H1 (cell line): ENCODE measurements around the gene ARMC12. TPM values are rescaled to one million over a fixed set of nuclear protein-coding genes. Genes with fewer than 3 reads are reported as not detected.

Experiments
- ATF2 ChIP-seq: IDR thresholded peaks from 2 replicates; pipeline ENCODE4 v1.6.1; 2012; ENCODE audit warnings: low read length, inconsistent platforms
- CHD2 ChIP-seq: IDR thresholded peaks from 2 replicates; pipeline ENCODE4 v1.6.1; 2012; ENCODE audit warnings: low read length, improper control_type of control experiment
- CHD7 ChIP-seq: fragments of 300-600 bp; sonication (generic); IDR thresholded peaks from 2 replicates; pipeline ENCODE4 v1.7.1; 2012; ENCODE audit warnings: low read length, moderate library complexity, mild to moderate bottlenecking, inconsistent platforms; ENCODE audit not compliant: insufficient replicate concordance
- EGR1 ChIP-seq: IDR thresholded peaks from 2 replicates; pipeline ENCODE4 v1.6.1; 2011; ENCODE audit warnings: low read depth, low read length, borderline replicate concordance
- NRF1 ChIP-seq: IDR thresholded peaks from 2 replicates; pipeline ENCODE4 v1.6.1; 2011; ENCODE audit warnings: mild to moderate bottlenecking, low read depth, low read length, improper control_type of control experiment
- POLR2A ChIP-seq, 2 experiments: IDR thresholded peaks; 1 replicate in 1 of 2; 2 replicates in 1 of 2; pipeline ENCODE4 v1.6.1; 2011; ENCODE audit warnings: low read depth in 2 of 2, low read length in 2 of 2, mild to moderate bottlenecking in 2 of 2; ENCODE audit errors: control extremely low read depth in 1 of 2
- SRF ChIP-seq: IDR thresholded peaks from 2 replicates; pipeline ENCODE4 v1.6.1; 2011; ENCODE audit warnings: mild to moderate bottlenecking, low read depth, low read length, moderate library complexity
- TAF7 ChIP-seq: optimal IDR thresholded peaks from 2 replicates; pipeline ENCODE3; 2011; ENCODE audit warnings: low read depth, mild to moderate bottlenecking, inconsistent platforms, low read length, moderate library complexity, borderline replicate concordance
- polyA plus RNA-seq, 7 experiments: library from polyadenylated mRNA; depleted of rRNA in 3 of 7; stranded (reverse) in 5 of 7; unstranded in 2 of 7; fragments of >200 nt in 5 of 7; fragments of 200-250 nt in 2 of 7; gene quantifications; 1 replicate in 5 of 7; 2 replicates in 1 of 7; 4 replicates in 1 of 7; pipeline versions ENCODE4 v1.2.1 to v1.2.3, GENCODE V29; 2011 to 2013; ENCODE audit warnings: missing spikeins in 2 of 7, mixed read lengths in 2 of 7
- total RNA-seq: library from RNA; stranded (reverse); fragmentation: NEBNext Ultra II Directional; extraction: Animal tissue kit (Norgen Biotek cat#: 25700); gene quantifications from 2 replicates; pipeline ENCODE4 v1.2.1, GENCODE V29; 2021

Gene ARMC12
- total and polyA plus RNA-seq, 2 of the 8 experiments (the other 6 are each of a cell fraction or from before 2014, with no cell fraction given): 0.86 to 3.7 TPM

- TF ChIP-seq NRF1: peak; percentile 17; the same call in 1 of the 2 replicates
- no peak for TF ChIP-seq CHD7
- no peak for TF ChIP-seq ATF2
- no peak for TF ChIP-seq CHD2
- TF ChIP-seq TAF7: no peak
- peak; percentile 98 for TF ChIP-seq EGR1
- TF ChIP-seq SRF: no peak
- no peak for TF ChIP-seq POLR2A (IDR thresholded peaks at IDR 0.05; ENCODE audit: control extremely low read depth in 1 of 2, low read depth in 2 of 2, low read length in 2 of 2)
Measured at GRCh38 chr6:35731736-35732532, 4.9 kb upstream of the ARMC12 start (continued).
